ENCODE data around the gene GLS. TPM values are rescaled to one million over a fixed set of nuclear protein-coding genes. Genes with fewer than 3 reads are reported as not detected.

Gene GLS
- total RNA-seq, 1 experiment from 2014 or later, result 118 TPM

Other genes starting within 250 kb of the GLS start
- gene NAB1, start 231.7 kb upstream of the GLS start, total RNA-seq (2014; rRNA removed; shearing (Covaris generic); ENCODE audit: low replicate concordance), result 18.5 and 93.0 TPM in 2 replicates
- 143 and 165 TPM in 2 replicates for gene STAT1, start 133.3 kb downstream of the GLS start, total RNA-seq (2014; rRNA removed; shearing (Covaris generic); ENCODE audit: low replicate concordance)